NB4 (cell line): ENCODE data around the gene ROR2.

Experiments
- DNase-seq: peaks from one replicate; pipeline ENCODE4 v3.0.0; 2010; ENCODE audit warnings: low read depth
- H3K4me3 ChIP-seq: one replicate; pipeline ENCODE4 v1.5.1; 2011; ENCODE audit warnings: mild to moderate bottlenecking, low read depth, low read length, moderate library complexity
- MYC ChIP-seq: IDR thresholded peaks from 2 replicates; pipeline ENCODE4 v1.6.1; 2011; ENCODE audit warnings: low read depth, low read length
- POLR2A ChIP-seq: IDR thresholded peaks from 2 replicates; pipeline ENCODE4 v1.6.1; 2011; ENCODE audit warnings: mild to moderate bottlenecking; ENCODE audit not compliant: insufficient read length; ENCODE audit errors: extremely low read depth
- TF ChIP-seq, protein P1 (sequence below): IDR thresholded peaks from one replicate; pipeline ENCODE4 v1.5.1; 2012; ENCODE audit warnings: low read depth, low read length
- TF ChIP-seq, protein P2 (sequence below): IDR thresholded peaks from 2 replicates; pipeline ENCODE4 v1.6.1; 2011; ENCODE audit warnings: low read depth, low read length

ROR2 gene

DNA sequence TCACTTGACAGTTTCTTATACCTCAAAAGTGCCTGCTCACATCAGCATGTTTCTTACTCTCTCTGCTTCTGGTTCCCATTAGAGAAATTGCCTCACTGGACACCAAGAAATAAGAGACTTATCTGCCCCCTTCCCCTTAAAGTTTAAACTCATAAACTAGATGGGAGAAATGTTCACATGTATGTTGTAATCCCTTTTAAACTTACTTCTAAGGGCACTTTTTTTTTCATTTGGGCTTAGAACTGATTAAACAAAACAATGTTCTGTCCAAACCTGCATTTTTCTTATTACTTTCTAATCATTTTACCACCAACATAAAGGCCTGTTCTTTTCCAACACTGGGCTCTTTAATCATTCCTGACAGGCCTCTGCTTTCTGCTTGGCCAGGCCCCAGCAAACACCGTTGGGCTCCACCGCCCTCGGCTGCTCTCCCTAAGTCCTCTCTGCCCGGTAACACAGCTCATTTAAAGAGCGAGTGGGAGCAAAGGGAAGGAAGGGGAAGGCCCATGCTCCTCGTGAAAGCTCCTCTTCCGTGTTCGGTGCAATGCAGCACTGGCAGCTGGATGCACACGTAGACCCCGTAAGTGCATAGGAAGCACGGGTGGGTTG is 53.4 kb downstream of the ROR2 start:
- H3K4me3 ChIP-seq = no peak overlapping the region
- DNase-seq = peak; percentile 63
- TF ChIP-seq, protein P1, sequence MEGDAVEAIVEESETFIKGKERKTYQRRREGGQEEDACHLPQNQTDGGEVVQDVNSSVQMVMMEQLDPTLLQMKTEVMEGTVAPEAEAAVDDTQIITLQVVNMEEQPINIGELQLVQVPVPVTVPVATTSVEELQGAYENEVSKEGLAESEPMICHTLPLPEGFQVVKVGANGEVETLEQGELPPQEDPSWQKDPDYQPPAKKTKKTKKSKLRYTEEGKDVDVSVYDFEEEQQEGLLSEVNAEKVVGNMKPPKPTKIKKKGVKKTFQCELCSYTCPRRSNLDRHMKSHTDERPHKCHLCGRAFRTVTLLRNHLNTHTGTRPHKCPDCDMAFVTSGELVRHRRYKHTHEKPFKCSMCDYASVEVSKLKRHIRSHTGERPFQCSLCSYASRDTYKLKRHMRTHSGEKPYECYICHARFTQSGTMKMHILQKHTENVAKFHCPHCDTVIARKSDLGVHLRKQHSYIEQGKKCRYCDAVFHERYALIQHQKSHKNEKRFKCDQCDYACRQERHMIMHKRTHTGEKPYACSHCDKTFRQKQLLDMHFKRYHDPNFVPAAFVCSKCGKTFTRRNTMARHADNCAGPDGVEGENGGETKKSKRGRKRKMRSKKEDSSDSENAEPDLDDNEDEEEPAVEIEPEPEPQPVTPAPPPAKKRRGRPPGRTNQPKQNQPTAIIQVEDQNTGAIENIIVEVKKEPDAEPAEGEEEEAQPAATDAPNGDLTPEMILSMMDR = no peak
- TF ChIP-seq MYC = no peak
- TF ChIP-seq, protein P2, sequence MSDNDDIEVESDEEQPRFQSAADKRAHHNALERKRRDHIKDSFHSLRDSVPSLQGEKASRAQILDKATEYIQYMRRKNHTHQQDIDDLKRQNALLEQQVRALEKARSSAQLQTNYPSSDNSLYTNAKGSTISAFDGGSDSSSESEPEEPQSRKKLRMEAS = no peak
- TF ChIP-seq POLR2A = no peak

DNA sequence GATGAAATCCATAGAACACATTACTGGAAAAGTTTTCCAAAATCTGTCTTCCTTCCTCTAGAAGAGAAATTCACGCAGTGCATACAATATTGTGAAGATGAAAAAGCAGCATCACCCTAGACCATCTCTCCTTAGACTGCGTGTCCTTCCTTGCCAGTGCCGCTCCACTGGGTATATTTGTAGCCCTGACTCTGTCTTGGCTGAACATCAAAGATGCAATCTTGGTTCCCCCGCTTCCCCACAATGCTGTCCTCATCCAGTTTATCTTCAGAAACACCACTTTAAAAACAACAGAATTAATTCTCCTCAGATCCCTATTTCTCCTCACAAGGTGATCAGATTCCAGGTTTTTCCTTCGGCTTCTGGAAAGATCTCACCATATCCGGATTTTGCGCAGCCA is 53.9 kb downstream of the ROR2 start:
- TF ChIP-seq, protein P2 = no peak
- TF ChIP-seq, protein P1 = no peak
- no peak for TF ChIP-seq POLR2A
- TF ChIP-seq MYC = no peak
- no peak for DNase-seq
- H3K4me3 ChIP-seq = no peak overlapping the region

DNA sequence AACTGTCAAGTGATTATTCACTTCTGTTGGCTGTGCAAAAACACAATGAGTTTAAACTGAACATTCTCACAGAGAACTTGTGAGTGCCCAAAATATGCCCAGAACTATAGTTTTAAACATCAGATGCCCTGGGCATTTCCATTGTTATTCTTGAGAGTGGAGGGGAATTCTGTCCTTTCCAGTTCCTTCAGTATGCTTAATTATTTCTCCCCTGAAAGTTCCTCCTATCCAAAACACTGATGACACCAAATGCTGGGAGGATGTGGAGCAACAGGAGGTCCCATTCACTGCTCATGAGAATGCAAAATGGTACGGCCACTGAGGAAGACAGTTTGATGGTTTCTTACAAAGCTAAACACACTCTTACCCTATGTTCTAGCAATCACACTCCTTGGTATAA is 55.5 kb downstream of the ROR2 start:
- no peak overlapping the region for H3K4me3 ChIP-seq
- TF ChIP-seq MYC = no peak
- TF ChIP-seq POLR2A = no peak
- TF ChIP-seq, protein P2 = no peak
- TF ChIP-seq, protein P1 = no peak
- no peak for DNase-seq

DNA sequence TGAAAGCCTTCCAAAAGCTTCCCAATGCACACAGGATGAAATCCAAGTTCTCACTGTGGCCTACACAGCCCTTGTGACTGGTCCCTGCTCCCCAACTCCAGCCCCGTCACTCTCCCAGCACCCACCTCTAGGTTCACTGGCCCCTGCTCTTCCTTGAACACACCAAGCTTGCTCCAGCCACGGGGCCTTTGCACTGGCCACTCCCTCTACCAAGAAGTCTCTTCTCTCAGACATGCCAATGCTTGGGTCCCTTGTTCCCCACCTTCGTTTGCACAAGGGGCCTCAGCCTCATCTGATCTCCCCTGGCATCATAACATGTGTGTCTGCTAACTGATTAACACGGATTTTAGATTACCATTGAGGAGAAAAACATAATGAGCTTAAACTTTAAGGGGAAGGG is 56.0 kb downstream of the ROR2 start:
- TF ChIP-seq, protein P1 = no peak
- TF ChIP-seq POLR2A (no peak), MYC (no peak)
- TF ChIP-seq, protein P2 = no peak
- H3K4me3 ChIP-seq = no peak overlapping the region
- DNase-seq = no peak

DNA sequence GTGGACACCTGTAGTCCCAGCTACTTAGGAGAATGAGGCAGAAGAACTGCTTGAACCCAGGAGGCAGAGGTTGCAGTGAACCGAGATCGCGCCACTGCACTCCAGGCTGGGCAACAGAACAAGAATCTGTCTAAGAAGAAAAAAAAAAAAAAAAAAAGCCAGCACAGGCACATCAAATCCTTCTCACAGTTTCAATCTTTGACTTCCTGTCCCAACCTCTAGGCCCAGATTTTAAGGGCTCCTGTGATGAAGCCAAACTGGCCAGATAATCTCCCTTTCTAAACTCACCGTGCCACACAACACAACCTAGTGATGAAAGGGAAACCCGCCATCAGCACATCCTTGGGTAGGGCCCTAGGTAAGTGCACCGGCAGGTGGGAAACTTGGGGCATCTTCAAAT is 58.1 kb downstream of the ROR2 start:
- no peak for TF ChIP-seq POLR2A
- TF ChIP-seq, protein P1 = no peak
- TF ChIP-seq MYC = no peak
- TF ChIP-seq, protein P2 = no peak
- H3K4me3 ChIP-seq = no peak overlapping the region
- DNase-seq = no peak

DNA sequence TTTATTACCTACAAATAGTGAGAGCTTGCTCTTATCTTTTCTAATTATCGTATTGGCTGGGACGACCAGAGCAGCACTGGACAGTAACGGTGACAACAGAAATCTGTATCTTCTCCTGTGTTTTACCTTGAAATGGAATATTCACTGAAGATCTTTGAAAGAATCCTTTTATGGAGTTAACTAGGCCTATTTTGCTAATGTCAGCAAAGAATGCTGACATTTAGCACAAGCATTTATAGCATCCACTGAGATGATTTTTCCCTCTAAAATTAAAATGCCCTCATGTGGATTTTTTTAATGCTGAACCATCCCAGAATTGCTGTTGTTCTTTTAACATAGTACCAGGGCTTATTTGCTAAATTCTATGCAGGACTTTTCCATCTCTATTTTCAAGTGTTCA is 59.4 kb downstream of the ROR2 start:
- TF ChIP-seq MYC = no peak
- no peak for DNase-seq
- no peak overlapping the region for H3K4me3 ChIP-seq
